PFSK-1 (cell line): ENCODE measurements around the gene GFER.

Source experiments
- POLR2AphosphoS5 ChIP-seq: IDR thresholded peaks from 2 replicates; pipeline ENCODE4 v1.6.1; 2012; ENCODE audit warnings: low read depth, mild to moderate bottlenecking, control low read depth, low read length, moderate library complexity
- SIN3A ChIP-seq: IDR thresholded peaks from 2 replicates; pipeline ENCODE4 v1.6.1; 2012; ENCODE audit warnings: mild to moderate bottlenecking, low read length, moderate library complexity, borderline replicate concordance; ENCODE audit not compliant: insufficient read depth

DNA sequence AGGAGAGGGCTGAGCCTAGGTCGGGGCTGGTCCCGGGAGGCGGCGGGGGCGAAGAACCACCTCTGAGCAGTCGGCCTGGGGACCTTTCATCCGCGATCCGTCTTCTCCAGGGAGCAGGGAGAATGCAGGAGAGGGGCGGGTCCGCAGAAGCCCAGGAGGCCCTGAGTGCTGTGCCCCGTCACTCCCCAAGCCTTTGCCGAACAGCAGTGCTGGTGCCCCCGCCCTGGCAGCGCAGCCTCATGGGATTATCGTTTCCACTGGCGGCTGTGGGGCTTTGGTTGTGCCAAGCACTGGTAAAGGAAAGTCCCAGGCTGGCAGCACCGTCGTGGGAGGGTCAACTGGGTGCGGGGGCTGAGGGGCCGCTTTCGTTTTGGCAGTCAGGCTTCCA lies 11.5 kb upstream of the GFER start:
- TF ChIP-seq SIN3A (no peak), POLR2AphosphoS5 (no peak)
